GM19238 (cell line): ENCODE results near the gene AKNA.
"Not testable (repeated sequence)": the region's sequence is repeated elsewhere in the genome, so short reads cannot be mapped to it uniquely, and the experiment has no call there.

Source experiments
- DNase-seq: peaks from one replicate; pipeline ENCODE4 v3.0.0; 2011; ENCODE audit warnings: low spot score; ENCODE audit not compliant: insufficient read length

AKNA gene

GRCh38 chr9:114322831-114323531 lies 64.8 kb downstream of the AKNA start, which contains the start of gene ORM1:
Gene ORM1 (plus strand): TSS chr9:114323098. CDS start chr9:114323134, 36 bp downstream.
- not testable (repeated sequence) for DNase-seq

- not testable (repeated sequence) for DNase-seq
These were observed 65.5 kb downstream of the AKNA start for GRCh38 chr9:114322160-114322818.

- DNase-seq = no peak
These were observed 66.0 kb downstream of the AKNA start for GRCh38 chr9:114321759-114322158.

- DNase-seq = not testable (repeated sequence)
These were observed 67.1 kb downstream of the AKNA start for GRCh38 chr9:114320710-114321109.

- DNase-seq = no peak
These were observed 68.6 kb downstream of the AKNA start for GRCh38 chr9:114319147-114319546.

GRCh38 chr9:114318416-114318815 lies 69.4 kb downstream of the AKNA start:
- DNase-seq = no peak

GRCh38 chr9:114317665-114318357 lies 70.0 kb downstream of the AKNA start:
- no peak for DNase-seq

- DNase-seq = no peak
These were observed 71.1 kb downstream of the AKNA start for GRCh38 chr9:114316605-114317230.

GRCh38 chr9:114315723-114316363 lies 71.9 kb downstream of the AKNA start:
- DNase-seq = no peak

GRCh38 chr9:114314881-114315722 lies 72.7 kb downstream of the AKNA start:
- no peak for DNase-seq

- DNase-seq = no peak
These were observed 73.4 kb downstream of the AKNA start for GRCh38 chr9:114314256-114314867.

GRCh38 chr9:114313186-114313585 lies 74.6 kb downstream of the AKNA start:
- DNase-seq = no peak

GRCh38 chr9:114312513-114312875 lies 75.3 kb downstream of the AKNA start:
- no peak for DNase-seq

- no peak for DNase-seq
These were observed 75.9 kb downstream of the AKNA start for GRCh38 chr9:114311571-114312512.

- no peak for DNase-seq
These were observed 77.0 kb downstream of the AKNA start for GRCh38 chr9:114310471-114311450.

GRCh38 chr9:114309096-114309495 lies 78.7 kb downstream of the AKNA start:
- DNase-seq = no peak

- DNase-seq = no peak
These were observed 79.3 kb downstream of the AKNA start for GRCh38 chr9:114308361-114308950.
